Activated CD4-positive, alpha-beta memory T cell treated with anti-CD3 and anti-CD28 coated beads for 36 hours (primary cell): ENCODE data around the gene MAP3K5. TPM values are rescaled to one million over a fixed set of nuclear protein-coding genes. Genes with fewer than 3 reads are reported as not detected.

Experiments
- CTCF ChIA-PET: fragments of 350-600 bp; sonication (Branson Sonifier 250); formaldehyde crosslinking; loops from one replicate; lab custom pipeline; 2021; ENCODE audit warnings: antibody characterized with exemption, inconsistent platforms; lab: Charles Lee
- POLR2A ChIA-PET: fragments of 350-600 bp; sonication (Branson Sonifier 250); formaldehyde crosslinking; loops from one replicate; lab custom pipeline; 2021; ENCODE audit warnings: antibody characterized with exemption; lab: Charles Lee
- DNase-seq: peaks from one replicate; pipeline ENCODE4 v3.0.0-alpha.2; 2020
- H3K27ac Mint-ChIP-seq: one replicate; pipeline ENCODE4 v1.8.0; 2021; ENCODE audit warnings: mixed read lengths
- H3K27me3 Mint-ChIP-seq: one replicate; pipeline ENCODE4 v1.8.0; 2021; ENCODE audit warnings: mixed read lengths
- H3K36me3 Mint-ChIP-seq: one replicate; pipeline ENCODE4 v1.8.0; 2021; ENCODE audit warnings: mixed read lengths
- H3K4me1 Mint-ChIP-seq: one replicate; pipeline ENCODE4 v1.8.0; 2021; ENCODE audit warnings: low read depth, mixed read lengths
- H3K4me3 Mint-ChIP-seq: one replicate; pipeline ENCODE4 v1.8.0; 2021; ENCODE audit warnings: mild to moderate bottlenecking, mixed read lengths
- H3K9me3 Mint-ChIP-seq: one replicate; pipeline ENCODE4 v1.8.0; 2021; ENCODE audit warnings: mixed read lengths
- intact Hi-C: fragments of 100-400 bp; cut with micrococcal nuclease; formaldehyde crosslinking; loops from one replicate; pipeline ENCODE4 v1.15.1; 2023
- total RNA-seq, 2 experiments: library from RNA; stranded (reverse); gene quantifications; one replicate each; pipeline ENCODE4 v1.2.3, GENCODE V29; 2021

The MAP3K5 gene
- total RNA-seq, 2 experiments from 2014 or later: 13.2 to 13.8 TPM

DNA sequence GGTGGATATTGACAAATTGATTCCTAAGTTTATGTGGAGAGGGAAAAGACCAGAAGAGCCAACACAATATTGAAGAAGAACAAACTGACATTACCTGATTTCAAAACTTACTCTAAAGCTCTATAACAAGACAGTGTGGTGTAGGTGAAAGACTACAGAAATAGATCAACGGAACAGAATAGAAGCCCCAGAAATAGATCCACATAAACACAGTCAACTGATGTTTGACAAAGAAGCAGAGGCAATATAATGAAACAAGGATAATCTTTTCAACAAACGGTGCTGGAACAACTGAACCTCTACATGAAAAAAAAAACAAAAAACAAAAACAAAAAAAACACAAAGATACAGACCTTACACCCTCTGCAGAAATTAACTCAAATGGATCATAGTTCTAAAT lies 50.2 kb downstream of the MAP3K5 start:
- ChIA-PET POLR2A (no interaction called here), CTCF (no interaction called here)
- no peaks in the 10 kb centered on the region for H3K9me3 Mint-ChIP-seq
- DNase-seq: no peak
- no peak overlapping the region for H3K27ac Mint-ChIP-seq
- no peaks in the 10 kb centered on the region for H3K27me3 Mint-ChIP-seq
- intact Hi-C loops: no loop called here
- no peak overlapping the region for H3K4me3 Mint-ChIP-seq
- H3K4me1 Mint-ChIP-seq: peaks cover 48% of the 10 kb centered on the region
- H3K36me3 Mint-ChIP-seq: no peaks in the 10 kb centered on the region

DNA sequence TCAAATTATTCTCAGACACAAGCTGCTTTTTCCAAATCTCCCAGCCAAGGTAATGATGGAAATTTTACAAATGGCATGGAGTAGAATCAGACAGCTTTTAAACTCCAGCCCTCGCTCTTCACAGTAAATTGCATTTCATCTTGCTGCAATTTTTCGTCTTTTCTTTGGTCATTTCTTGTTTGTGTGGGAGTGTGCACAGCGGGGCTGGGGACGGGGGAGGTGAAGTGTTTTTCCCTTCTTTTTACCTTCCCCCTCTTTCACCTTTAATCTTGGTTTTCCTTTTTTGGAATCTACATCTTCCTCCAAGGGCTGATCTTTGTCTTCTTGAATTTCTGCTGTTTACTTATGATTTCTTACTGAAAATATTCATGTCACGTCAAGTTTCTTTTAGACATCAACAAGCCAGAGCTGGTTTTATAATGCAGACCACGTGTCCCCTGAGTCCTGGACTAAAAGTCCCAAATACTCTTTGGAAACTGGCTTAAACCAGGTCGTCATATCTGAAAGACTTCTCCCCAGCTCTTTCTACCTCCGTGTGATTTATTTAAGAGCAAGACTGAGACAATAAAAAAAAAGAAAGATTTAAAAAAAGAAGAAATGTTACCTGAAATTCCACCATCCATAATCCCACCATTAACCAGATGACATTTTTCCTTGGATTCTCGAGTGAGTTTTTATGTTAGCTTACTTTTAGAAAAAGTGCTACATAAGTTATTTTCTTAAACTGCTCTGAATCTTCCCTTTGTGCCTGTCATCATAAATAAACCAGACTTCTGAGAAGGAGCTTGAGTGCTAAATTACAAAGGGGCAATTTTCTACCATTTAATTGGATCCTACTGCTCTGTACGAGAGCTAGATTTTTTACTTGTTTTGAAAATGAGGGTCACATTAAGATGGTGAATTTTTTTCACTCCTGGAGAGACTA lies 52.0 kb downstream of the MAP3K5 start:
- DNase-seq: no peak
- no peaks in the 10 kb centered on the region for H3K36me3 Mint-ChIP-seq
- POLR2A ChIA-PET: interaction anchor here (2.3 kb wide), 1 partner anchor 52 kb away, joined by 6 read pairs; the partner anchor contains the start of gene MAP3K5
- no peaks in the 10 kb centered on the region for H3K27me3 Mint-ChIP-seq
- intact Hi-C loops: no loop called here
- CTCF ChIA-PET: interaction anchor here (0.6 to 4.3 kb wide), 6 partner anchors 12 to 133 kb away, joined by 3 to 31 read pairs (median 3); partner anchors contain the start of gene MAP3K5
- H3K4me1 Mint-ChIP-seq: peaks cover 39% of the 10 kb centered on the region
- H3K9me3 Mint-ChIP-seq: no peaks in the 10 kb centered on the region
- no peak overlapping the region for H3K27ac Mint-ChIP-seq
- no peak overlapping the region for H3K4me3 Mint-ChIP-seq

DNA sequence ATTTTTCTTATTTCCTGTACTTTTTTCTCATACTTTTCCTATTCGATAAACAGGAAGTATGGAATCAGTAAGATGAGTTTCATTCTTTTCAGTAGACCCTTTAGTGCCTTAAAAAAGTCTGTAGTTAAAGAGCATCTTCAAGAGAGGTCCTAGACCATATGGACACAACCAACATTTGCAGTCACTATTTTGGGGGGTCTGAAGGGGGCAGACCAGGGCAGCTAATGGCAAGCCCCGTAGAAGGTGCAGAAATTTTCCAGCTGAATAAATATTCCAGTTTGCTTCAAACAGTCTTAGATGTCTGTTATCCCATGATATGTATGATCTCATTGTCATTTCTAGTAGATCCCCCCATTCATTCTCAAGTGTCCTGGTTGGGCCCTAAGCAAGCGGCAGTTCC lies 52.8 kb downstream of the MAP3K5 start:
- POLR2A ChIA-PET: interaction anchor here (2.3 kb wide), 1 partner anchor 53 kb away, joined by 6 read pairs; the partner anchor contains the start of gene MAP3K5
- no peak for DNase-seq
- intact Hi-C loops: no loop called here

DNA sequence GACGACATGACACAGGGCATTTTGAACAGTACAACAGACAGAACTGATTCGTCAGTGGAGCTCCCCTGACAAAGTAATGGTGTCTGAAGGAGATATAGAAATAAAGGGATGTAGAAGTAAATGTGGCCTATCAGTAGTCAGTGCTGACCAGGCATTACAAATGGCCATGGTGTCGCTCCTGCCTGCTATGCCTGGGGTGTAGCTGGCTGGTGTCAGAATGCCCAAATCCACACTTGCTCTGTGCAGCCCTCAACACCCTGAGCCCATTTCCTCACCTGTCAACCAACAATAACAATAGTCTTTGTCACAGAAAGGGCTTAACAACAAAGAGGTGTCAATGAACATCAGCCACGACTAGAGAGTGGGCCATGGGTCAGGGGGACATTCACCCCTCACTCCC lies 53.2 kb downstream of the MAP3K5 start:
- intact Hi-C loops: no loop called here
- POLR2A ChIA-PET: interaction anchor here (2.3 kb wide), 1 partner anchor 53 kb away, joined by 6 read pairs; the partner anchor contains the start of gene MAP3K5

More for the DNA sequence above, 52.8 kb downstream of the MAP3K5 start:
- Mint-ChIP-seq H3K4me3 (no peak overlapping the region), H3K9me3 (no peaks in the 10 kb centered on the region), H3K27ac (no peak overlapping the region), H3K36me3 (no peaks in the 10 kb centered on the region), H3K4me1 (peaks cover 39% of the 10 kb centered on the region), H3K27me3 (no peaks in the 10 kb centered on the region)
- CTCF ChIA-PET: interaction anchor here (0.6 to 4.3 kb wide), 3 partner anchors 53 to 132 kb away, joined by 3 to 31 read pairs (median 5); partner anchors contain the start of gene MAP3K5

DNA sequence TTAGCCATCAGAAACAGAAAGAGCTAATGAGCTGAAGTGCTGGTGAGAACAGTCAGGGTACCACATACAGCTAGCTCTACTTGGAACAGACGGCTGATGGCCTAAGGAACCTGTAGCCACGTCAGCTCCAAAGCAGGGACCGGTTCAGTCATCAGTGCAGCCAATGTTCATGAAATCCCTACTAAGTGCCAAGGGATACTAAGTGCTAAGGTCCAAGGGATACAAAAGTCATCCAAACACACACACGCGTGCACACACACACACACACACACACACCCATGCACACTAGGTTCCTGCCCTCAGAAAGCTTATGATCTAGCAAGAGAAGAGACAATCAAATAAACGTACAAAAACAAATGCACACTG lies 53.6 kb downstream of the MAP3K5 start:
- Mint-ChIP-seq H3K4me1 (peaks cover 34% of the 10 kb centered on the region), H3K27me3 (no peaks in the 10 kb centered on the region), H3K36me3 (no peaks in the 10 kb centered on the region), H3K27ac (no peak overlapping the region), H3K9me3 (no peaks in the 10 kb centered on the region), H3K4me3 (no peak overlapping the region)
- ChIA-PET CTCF (interaction anchor here (4.3 kb wide), 1 partner anchor 54 kb away, joined by 31 read pairs; the partner anchor contains the start of gene MAP3K5), POLR2A (no interaction called here)
- intact Hi-C loops: no loop called here
- no peak for DNase-seq

More for the DNA sequence above, 53.2 kb downstream of the MAP3K5 start:
- no peaks in the 10 kb centered on the region for H3K36me3 Mint-ChIP-seq
- H3K27ac Mint-ChIP-seq: no peak overlapping the region
- no peaks in the 10 kb centered on the region for H3K9me3 Mint-ChIP-seq
- CTCF ChIA-PET: interaction anchor here (1.5 to 4.3 kb wide), 2 partner anchors 53 to 96 kb away, joined by 5 to 31 read pairs; partner anchors contain the start of gene MAP3K5
- H3K27me3 Mint-ChIP-seq: no peaks in the 10 kb centered on the region
- no peak for DNase-seq
- H3K4me1 Mint-ChIP-seq: peaks cover 36% of the 10 kb centered on the region
- H3K4me3 Mint-ChIP-seq: no peak overlapping the region

DNA sequence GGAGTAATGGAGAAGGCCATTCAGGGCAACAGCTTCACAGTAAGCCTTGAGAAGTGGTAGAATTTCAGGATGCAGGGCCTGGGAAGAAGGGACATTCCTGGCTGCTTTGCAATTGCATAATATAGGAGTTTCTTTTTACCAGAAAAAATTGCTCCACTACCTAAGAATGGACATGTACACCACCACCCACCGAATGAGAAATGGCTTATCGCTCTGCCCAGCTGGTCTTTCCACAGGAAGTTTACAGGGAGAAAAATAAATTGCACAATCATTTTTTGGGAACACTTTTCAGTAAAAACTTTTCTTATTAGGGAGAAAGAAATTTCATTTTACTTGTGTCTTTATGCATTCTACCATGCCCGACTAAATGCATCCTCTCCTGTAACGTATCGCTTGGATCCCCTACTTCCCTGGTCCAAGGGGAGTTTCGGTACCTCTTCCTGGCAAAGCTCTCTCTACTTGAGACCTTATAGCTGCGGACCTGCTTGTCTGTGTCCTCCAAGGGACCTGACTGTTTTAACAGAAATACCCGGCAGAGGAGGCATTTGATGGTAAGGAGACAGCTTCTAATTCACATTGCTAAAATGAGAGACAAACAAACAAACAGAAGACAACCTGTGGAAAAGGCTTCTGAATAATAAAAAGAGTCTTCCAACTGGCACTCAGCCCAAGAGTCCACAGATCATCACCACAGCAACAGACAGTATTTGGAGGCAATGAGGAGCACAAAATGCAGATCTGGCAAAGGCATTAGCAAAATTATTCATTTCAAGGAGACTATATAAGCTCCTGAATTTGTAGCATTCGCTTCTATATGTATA lies 54.2 kb downstream of the MAP3K5 start:
- H3K36me3 Mint-ChIP-seq: no peaks in the 10 kb centered on the region
- no peaks in the 10 kb centered on the region for H3K9me3 Mint-ChIP-seq
- no peak overlapping the region for H3K27ac Mint-ChIP-seq
- H3K27me3 Mint-ChIP-seq: no peaks in the 10 kb centered on the region
- DNase-seq: no peak
- POLR2A ChIA-PET: no interaction called here
- CTCF ChIA-PET: interaction anchor here (0.6 to 4.3 kb wide), 2 partner anchors 44 to 54 kb away, joined by 4 to 31 read pairs; partner anchors contain the start of gene MAP3K5
- no peak overlapping the region for H3K4me3 Mint-ChIP-seq
- intact Hi-C loops: no loop called here
- H3K4me1 Mint-ChIP-seq: peaks cover 29% of the 10 kb centered on the region

DNA sequence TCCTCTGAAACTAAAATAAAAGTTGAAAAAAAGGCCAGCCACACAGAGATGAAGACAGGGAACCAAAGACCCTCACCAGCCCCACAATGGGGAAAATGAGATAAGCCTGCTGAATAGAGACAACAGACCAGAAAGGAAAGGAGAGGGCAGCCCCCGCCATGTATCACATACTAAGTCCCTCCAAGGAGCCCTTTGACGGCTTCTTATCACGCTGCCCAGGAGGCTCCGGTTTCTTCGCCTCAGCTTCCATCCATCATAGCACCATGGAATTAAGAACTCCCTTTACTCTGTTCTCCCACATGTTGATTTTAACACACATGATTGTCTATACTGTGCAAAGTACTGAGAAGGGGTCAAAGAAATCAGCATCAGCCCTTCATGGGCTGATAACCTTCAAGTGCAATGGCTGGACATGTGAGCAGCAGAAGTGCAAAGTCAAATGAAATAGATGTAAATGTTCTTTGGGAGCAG lies 54.9 kb downstream of the MAP3K5 start:
- Mint-ChIP-seq H3K27ac (no peak overlapping the region), H3K9me3 (no peaks in the 10 kb centered on the region), H3K27me3 (no peaks in the 10 kb centered on the region), H3K4me1 (peaks cover 25% of the 10 kb centered on the region), H3K4me3 (no peak overlapping the region), H3K36me3 (no peaks in the 10 kb centered on the region)
- DNase-seq: no peak
- ChIA-PET POLR2A (interaction anchor here (1.2 kb wide), 1 partner anchor 19 kb away, joined by 3 read pairs; no protein-coding TSS in a partner anchor), CTCF (interaction anchor here (0.6 to 4.3 kb wide), 2 partner anchors 44 to 55 kb away, joined by 4 to 31 read pairs; partner anchors contain the start of gene MAP3K5)
- intact Hi-C loops: no loop called here

DNA sequence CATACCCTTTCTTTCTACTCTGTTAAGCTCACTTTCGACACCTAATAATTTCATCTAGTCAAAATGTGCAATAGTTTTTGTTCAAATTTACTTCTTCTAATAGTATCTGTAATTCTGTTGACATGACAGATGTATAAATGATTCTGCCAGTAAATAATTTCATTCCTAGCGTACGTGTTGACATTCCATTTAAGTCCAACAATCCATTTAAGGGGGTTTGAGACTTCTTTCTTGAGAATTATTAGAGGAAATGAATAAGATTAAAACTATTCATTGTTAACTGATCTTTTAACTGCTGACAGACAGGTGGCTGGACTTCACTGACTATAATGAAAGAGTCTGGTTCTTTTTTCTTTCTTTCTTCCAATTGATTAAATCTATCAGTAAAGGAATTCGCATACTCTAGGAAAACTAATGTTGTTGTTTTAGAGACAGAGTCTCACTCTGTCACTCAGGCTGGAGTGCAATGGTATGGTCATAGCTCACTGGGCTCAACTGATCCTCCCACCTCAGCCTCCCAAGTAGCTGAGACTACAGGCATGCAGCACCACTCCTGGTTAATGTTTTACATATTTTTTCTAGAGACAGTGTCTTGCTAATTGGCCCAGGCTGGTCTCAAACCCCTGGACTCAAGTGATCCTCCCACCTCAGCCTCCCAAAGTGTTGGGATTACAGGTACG lies 55.9 kb downstream of the MAP3K5 start:
- H3K4me3 Mint-ChIP-seq: no peak overlapping the region
- no peak overlapping the region for H3K27ac Mint-ChIP-seq
- no peaks in the 10 kb centered on the region for H3K27me3 Mint-ChIP-seq
- intact Hi-C loops: no loop called here
- ChIA-PET POLR2A (interaction anchor here (1.2 kb wide), 1 partner anchor 18 kb away, joined by 3 read pairs; no protein-coding TSS in a partner anchor), CTCF (interaction anchor here (1.1 to 1.2 kb wide), 2 partner anchors 56 to 93 kb away, joined by 3 to 4 read pairs; partner anchors contain the start of gene MAP3K5)
- no peak for DNase-seq
- H3K9me3 Mint-ChIP-seq: no peaks in the 10 kb centered on the region
- no peaks in the 10 kb centered on the region for H3K36me3 Mint-ChIP-seq
- peaks cover 25% of the 10 kb centered on the region for H3K4me1 Mint-ChIP-seq

DNA sequence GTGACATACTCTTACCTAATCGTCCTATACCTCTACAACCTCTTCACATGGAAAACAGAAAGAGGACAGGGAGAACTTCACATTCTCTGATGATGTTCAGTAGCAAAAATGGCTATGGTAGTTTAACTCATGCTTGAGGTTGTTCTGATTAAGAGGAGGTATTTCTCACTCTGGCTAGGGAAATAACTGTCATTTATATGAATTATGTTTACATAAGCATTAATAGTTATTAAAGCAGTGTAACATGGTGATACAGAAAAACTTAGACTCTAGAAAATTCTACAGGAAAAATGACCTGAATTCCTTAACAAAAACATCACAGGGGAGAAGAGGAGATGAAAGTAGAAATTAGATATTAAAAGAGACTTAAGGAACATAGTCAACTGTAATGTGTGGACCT lies 57.3 kb downstream of the MAP3K5 start:
- H3K27ac Mint-ChIP-seq: no peak overlapping the region
- H3K9me3 Mint-ChIP-seq: no peaks in the 10 kb centered on the region
- no peaks in the 10 kb centered on the region for H3K27me3 Mint-ChIP-seq
- no peak overlapping the region for H3K4me3 Mint-ChIP-seq
- H3K36me3 Mint-ChIP-seq: no peaks in the 10 kb centered on the region
- H3K4me1 Mint-ChIP-seq: peaks cover 29% of the 10 kb centered on the region
- CTCF ChIA-PET: no interaction called here
- POLR2A ChIA-PET: no interaction called here
- intact Hi-C loops: no loop called here
- no peak for DNase-seq

DNA sequence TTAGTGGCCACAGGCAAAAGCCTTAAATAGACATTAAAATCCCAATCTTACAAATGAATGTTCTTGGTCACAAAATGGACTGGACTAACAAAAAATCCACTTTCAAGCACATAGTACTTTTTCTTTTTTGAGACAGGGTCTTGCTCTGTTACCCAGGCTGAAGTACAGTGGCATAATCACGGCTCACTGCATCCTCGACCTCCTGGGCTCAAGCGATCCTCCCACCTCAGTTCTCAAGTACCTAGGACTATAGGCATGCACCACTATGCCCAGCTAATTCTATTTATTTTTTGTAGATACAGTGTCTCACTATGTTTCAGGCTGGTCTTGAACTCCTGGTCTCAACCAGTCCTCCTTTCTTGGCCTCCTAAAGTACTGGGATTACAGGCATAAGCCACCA lies 59.4 kb downstream of the MAP3K5 start:
- ChIA-PET POLR2A (no interaction called here), CTCF (interaction anchor here (0.6 kb wide), 1 partner anchor 920 kb away, joined by 4 read pairs; no protein-coding TSS in a partner anchor)
- intact Hi-C loops: no loop called here
- Mint-ChIP-seq H3K36me3 (no peaks in the 10 kb centered on the region), H3K4me3 (no peak overlapping the region), H3K27me3 (no peaks in the 10 kb centered on the region), H3K27ac (no peak overlapping the region), H3K4me1 (peaks cover 28% of the 10 kb centered on the region), H3K9me3 (no peaks in the 10 kb centered on the region)
- no peak for DNase-seq

DNA sequence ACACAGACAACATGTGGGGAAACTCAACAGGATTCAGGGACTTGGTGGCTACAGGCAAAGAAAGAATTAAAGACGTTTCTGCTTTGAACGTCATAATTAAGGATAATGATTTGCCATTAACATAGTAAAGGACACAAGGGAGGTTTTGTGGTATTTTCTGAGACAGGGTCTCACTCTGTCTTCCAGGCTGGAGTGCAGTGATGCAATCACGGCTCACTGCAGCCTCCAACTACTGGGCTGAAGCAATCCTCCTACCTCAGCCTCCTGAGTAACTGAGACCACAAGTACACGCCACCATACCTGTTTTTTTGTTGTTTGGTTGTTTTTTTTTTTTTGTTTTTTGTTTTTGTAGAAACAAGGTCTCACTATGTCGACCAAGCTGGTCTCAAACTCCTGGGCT lies 62.4 kb downstream of the MAP3K5 start:
- Mint-ChIP-seq H3K27me3 (no peaks in the 10 kb centered on the region), H3K9me3 (no peaks in the 10 kb centered on the region), H3K27ac (no peak overlapping the region), H3K4me1 (peaks cover 36% of the 10 kb centered on the region), H3K36me3 (no peaks in the 10 kb centered on the region), H3K4me3 (no peak overlapping the region)
- intact Hi-C loops: loop anchor here (2.0 kb wide), 1 partner anchor 17 kb away; no protein-coding TSS in a partner anchor
- POLR2A ChIA-PET: no interaction called here
- DNase-seq: no peak
- CTCF ChIA-PET: no interaction called here
